NCI-H2196 treated with DMSO at 0.1 percent for 48 hours (cell line): ENCODE data around the gene THSD7A.

ENCODE experiments used
- DNase-seq: peaks from one replicate; lab custom pipeline; 2025; ENCODE audit not compliant: unreplicated experiment; lab: John Stamatoyannopoulos, UW

THSD7A gene

DNA sequence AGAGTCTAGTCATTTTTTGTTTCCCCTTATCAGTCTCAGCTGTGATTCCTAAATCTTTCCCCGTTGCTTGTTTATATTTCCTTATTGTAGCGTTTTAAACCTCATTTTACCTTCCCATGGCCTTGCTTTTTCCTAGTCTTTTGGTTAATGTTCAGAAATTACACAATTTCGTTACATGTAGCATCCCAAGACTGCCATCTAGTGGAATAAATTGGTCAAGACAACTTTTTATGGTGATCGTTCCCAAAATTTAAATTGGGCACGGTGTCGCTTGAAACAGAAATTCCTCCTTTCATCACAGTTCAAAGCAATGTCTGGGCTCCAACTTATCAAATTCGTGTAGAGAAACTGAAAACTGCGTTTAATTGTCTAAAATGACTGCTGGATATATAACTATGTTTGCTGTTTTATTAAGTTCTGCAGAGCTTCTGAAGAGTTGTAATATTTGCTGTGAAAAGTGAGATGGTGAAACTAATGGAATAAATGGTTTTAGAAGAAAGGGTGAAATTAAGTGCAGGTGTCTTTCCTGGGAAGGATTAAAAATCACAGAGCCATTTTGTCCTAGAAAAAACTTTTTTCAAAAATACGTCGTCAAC, 488.1 kb downstream of the THSD7A start:
- DNase-seq: no peak

DNA sequence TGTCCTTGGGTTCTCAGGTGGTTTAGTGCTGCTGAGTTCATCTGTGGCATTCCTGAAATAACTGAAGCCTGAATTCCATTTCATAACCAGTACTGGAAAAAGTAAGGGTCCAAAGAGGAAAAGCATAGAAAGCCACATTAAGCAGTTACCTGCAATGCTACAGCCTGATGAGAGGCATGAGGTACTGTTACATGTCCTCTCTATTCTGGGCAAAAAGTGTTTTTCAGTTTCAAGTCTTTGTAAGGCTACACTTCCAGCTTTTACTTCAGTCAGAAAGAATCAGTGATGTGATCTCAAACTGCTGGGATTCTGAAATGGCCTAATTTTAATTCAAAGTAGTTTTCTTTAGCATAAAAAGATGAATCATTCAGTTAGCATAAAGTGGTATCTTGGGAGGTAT, 488.9 kb downstream of the THSD7A start:
- no peak for DNase-seq

DNA sequence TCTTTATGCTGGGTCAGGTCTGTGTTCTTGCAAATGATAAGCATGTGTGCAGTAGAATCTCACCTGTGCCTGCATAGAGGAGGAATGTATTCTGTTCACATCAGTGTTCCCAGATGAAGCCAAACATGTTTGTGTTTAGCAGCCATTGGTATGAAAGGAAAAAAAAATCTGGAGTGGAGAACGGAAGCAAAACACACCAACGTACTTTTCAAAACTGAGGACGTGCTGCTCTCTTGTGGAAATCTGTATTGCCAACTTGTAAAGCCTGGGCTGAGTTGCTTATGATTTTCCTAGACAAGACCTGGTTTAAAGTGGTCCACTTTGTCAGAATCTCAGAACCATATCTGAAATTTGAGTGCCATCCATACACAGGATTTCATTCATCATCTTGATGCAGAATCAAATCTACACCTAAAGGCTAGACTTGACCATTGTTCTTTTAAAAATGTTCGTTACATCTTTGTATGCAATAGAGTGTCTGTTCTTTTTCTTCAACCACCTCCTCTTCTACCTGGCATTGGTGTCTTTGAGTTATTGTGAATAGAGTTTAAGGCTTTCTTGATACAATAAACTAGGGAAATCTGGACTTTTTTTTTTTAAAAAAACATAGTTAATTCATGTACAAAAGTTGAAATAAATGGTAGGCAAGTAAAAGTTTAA, 490.6 kb downstream of the THSD7A start:
- peak; percentile 45 for DNase-seq

DNA sequence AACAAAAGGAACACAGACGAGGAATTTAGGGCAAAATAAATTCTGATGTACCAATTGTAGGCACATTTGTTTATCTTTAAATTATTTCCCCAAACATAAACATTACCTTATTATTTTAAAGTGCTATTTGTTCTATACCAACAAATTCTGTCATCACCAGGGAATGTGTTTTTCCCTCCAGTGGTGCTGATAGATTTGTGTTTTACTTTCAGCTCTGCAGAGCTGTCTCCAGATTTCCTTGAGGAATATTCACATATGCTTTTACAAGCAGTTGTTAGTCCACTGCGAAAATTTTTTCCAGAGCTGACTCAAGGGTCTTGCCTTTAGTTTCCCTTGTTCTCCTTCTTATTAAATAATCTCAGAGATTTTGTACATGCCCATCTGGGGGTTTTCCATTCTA, 495.6 kb downstream of the THSD7A start:
- DNase-seq: no peak

DNA sequence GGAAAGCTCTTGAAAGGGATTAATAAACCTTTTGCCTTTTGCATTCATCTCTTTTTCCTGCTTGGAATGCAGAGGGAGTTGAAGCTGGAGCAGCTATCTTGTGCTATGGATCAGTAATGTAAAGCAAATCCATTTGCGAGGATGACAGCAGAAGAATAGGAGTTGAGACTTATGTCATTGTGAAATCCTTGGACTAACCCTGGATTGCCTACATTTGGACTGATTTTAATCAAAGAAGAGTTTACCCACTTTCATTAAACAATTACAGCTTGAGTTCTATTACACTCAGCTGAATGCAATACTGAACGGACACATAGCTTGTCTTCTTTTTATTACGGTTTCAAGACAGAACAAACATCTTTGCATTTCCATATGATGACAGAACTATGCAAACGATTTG, 496.1 kb downstream of the THSD7A start:
- no peak for DNase-seq

DNA sequence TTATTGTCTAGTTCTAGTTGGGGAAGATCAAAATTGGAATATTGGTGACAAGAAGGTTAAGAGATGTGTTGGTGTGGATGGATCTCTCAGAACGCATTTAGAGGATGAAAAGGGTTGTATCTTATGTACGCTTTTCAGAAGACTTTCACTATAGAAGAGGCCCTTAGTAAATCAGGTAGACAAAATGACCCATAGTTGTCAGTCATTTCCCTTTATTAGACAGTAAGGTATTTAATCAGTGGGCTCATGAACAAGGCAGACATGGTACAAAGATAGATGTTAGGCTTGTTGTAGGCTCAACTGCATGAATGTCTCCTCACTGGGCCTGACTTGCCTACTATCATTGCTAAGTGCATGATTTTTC, 499.2 kb downstream of the THSD7A start:
- no peak for DNase-seq

DNA sequence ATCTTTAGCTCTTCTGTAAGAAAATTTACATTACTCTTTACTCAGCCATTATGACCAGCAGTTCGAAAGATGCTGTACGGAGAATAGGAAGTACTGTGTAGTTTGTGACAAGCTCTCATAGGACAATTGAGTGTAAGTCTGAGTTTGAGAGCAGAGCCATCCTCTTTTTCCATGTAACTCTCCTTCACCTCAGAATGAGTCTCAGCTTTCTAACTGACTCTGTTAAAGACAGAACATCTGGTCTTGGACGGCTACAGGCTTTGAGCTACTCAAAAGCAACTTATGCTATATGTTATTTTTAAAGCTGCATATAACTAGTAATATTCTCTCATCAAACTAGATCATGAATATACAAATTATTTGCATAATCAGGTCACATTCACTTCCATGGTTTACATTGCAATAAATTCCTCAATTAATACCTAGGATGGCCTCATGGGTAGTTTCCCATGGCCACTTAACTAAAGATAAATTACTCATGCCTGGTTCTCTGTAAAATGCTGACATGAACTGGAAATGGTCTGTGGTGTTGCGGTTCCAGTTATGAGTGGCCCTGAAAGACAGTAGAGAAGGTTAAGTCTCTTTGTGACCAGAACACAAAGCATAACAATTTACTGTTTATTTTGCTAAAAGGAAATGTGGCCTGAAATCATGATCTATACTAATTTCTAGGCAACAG, 499.7 kb downstream of the THSD7A start:
- no peak for DNase-seq

DNA sequence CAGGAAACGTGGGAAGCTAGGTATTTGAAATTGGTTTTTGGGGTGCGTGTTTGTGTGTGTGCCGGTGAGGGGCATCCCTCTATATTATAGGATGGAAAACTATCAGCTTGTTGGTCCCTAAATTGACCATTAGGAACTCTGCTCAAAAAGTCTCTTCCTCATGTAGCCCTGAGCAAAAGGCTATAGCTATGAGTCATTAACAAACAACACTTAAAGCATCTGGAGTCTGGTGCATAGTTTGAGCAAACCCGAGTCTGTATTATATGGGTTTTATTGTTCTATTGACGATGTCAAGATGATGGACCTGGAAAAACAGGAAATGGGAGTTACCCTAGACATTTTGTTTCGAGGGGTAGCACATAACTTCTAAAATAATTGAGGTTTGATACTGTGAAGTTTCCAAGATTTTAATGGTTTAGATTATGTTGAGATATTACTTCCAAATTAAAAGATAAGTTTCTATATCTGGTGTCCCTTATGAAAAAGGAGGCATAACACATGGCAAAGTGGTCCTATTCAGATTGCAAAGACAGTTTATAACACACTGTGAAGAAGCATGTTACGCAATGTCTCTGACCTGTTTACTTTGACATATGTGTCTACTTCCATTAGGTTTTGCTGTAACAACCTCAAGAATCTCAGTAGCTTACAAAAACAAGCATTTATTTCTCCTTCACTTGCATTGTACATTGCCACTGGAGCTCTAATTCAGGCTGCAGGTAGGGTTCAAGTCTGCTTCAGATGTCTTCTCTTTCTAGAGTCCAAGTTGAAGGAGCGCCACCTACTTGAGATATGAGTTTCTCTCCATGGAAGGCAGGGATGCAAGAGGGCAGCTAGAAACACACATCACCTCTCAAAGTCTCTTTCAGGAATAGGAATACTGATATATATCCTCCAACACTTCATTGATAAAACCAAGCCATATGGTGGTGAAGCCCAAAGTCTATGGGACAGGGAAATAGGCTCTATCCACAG, 500.6 kb downstream of the THSD7A start:
- DNase-seq: no peak

DNA sequence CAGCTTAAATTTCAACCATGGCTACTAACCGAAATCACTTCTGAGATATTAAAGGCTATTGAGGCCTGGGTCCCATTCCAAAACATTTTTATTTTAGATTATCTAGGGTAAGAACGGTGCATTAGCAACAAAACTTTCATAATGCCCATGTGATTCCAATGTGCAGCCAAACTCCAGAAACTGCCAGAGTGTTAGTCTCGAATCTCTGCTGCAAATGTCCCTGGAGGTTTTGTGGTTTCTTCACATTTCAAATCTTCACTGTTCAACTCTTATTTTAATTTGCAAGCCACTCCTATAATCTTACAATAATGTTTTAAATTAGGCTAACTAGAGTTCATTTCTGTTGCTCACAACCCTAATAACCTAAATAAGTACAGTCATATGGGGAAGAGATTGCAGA, 501.3 kb downstream of the THSD7A start:
- DNase-seq: no peak

DNA sequence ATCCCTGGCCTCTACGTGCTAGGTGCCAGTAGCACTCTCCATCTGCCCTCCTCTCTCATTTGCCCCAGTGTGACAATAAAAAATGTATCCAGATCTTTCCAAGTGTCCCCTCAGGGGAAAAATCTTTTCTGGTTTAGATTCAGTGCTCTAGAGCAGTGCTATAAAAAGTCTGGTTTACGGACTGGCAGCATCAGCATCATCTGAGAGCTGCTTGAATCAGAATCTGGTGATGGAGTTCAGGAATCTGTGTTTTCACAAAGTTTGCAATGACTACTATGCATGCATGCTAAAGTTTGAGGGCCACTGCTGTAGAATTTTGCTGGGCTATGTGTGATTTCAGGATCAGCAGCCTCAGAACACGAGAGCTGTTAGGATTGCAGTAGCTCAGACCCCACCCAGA, 501.8 kb downstream of the THSD7A start:
- DNase-seq: no peak

DNA sequence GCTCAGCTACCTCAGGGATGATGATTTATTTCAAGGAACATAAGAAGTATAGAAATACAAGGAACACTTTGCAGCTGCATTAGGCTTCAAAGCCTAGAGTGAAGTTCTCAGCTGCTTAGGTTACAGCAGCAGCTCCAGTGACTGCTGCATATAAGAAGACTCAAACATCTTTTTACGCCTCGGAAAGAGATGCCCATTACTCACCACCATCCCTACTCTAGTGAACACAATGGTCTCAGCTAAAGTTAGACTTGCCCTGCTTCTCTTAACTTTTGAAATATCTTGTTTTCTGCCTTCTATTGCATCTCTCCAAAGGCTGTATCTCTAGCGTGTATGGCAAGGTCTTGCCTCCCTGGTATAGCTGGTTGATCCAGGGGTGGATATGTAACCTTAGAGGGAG, 502.4 kb downstream of the THSD7A start:
- no peak for DNase-seq

DNA sequence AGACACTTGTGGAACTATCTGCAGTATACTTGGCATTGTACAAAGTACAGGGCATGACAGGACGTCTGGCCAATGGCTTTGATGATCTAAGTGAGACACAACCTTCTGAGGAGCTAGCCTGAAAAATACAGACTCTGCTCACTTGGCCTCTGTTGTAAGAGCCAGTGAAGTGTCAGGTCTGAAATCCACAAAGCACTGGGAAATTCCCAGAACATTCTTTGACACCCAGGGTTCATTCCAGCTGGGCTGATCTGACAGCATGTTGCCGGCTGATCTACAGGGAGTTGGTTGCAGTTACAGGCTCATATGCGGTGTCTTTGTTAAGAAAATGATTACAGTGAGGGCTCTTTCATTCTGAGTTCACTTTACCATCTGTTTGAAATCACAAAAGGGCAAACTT, 503.7 kb downstream of the THSD7A start:
- no peak for DNase-seq

DNA sequence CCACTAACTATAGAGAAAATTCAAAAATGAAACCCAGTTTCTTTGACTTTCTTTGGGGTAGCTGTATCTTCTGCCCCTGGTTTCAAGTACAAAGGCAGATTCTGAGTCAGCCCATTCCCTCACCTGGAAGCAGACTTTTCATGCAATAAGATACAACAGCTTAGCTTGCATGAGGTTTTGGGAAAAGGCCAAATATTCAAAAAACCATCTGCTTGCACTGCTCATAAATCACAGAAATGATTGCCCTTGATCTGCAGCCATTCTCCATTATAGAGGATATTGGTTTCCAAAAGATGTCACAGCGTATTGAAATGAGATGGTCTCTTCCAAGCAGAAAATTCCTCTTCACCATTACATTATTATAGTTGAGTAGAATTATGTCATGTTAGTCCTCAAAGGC, 504.4 kb downstream of the THSD7A start:
- DNase-seq: no peak
